ENCODE measurements around the gene CAGE1. TPM values are rescaled to one million over a fixed set of nuclear protein-coding genes. Genes with fewer than 3 reads are reported as not detected.

The CAGE1 gene
- total and polyA plus RNA-seq, 2 donors (not counting 3 experiments of a cell fraction or from before 2014, with no cell fraction given), result not detected

GRCh38 chr6:7373739-7374138 is 15.8 kb downstream of the CAGE1 start:
- FAIRE-seq (no peak), DNase-seq (ENCODE audit: low read depth, low spot score) (no peak)
- peaks cover 0 to 2% of the 10 kb centered on the region in 2 experiments for H3K27me3 ChIP-seq (ENCODE audit: control insufficient read depth in 2 of 2, insufficient read depth in 2 of 2, low read length in 2 of 2)
- POLR2A ChIA-PET, result interaction anchor here (0.7 kb wide), 1 partner anchor 55 kb away, joined by 4 read pairs; no protein-coding TSS in a partner anchor
- H4K20me1 ChIP-seq (replicated peaks; ENCODE audit: control insufficient read depth, extremely low read depth, insufficient read depth, low read length), result no peaks in the 10 kb centered on the region
- BruUV-seq (replicated peaks), result no TSS peak
- no peak overlapping the region for H3K4me2 ChIP-seq (ENCODE audit: insufficient read depth, low read length)
- no peak overlapping the region for H2AFZ ChIP-seq (ENCODE audit: low read depth, low read length)
- no peaks in the 10 kb centered on the region for H3K9me1 ChIP-seq (replicated peaks; ENCODE audit: control insufficient read depth, extremely low read depth, insufficient read depth, low read length)
- intact Hi-C loops (cut with micrococcal nuclease) (no loop called here), dilution Hi-C loops (cut with MboI; ENCODE audit: extremely low pct_ligation_motif_present, low sequenced_read_pairs) (no loop called here)
- no peak overlapping the region for H3K4me3 ChIP-seq (replicated peaks in 1 of 3; ENCODE audit: insufficient read depth in 1 of 3, low read depth in 1 of 3, low read length in 3 of 3)
- H3K4me1 ChIP-seq (ENCODE audit: control insufficient read depth, extremely low read depth, insufficient read depth, low read length), result no peaks in the 10 kb centered on the region
- CTCF ChIA-PET, result interaction anchor here (1.1 kb wide), 1 partner anchor 16 kb away, joined by 4 read pairs; the partner anchor contains the start of genes CAGE1 and RIOK1
- no peaks in the 10 kb centered on the region for H3K9me3 ChIP-seq (replicated peaks; ENCODE audit: control insufficient read depth, insufficient read depth, low read length)
- H3K9ac ChIP-seq (replicated peaks; ENCODE audit: extremely low read depth, insufficient read depth, low read length), result no peak overlapping the region
- no peaks in the 10 kb centered on the region for H3K79me2 ChIP-seq (ENCODE audit: control insufficient read depth, insufficient read depth, low read length)
- no peaks in the 10 kb centered on the region for H3K36me3 ChIP-seq (ENCODE audit: control insufficient read depth in 2 of 2, extremely low read depth in 1 of 2, insufficient read depth in 2 of 2, low read length in 2 of 2)
- H3K27ac ChIP-seq (ENCODE audit: insufficient read depth, low read depth, low read length), result no peak overlapping the region
- TF ChIP-seq MAX (IDR thresholded peaks at IDR 0.05; ENCODE audit: insufficient read depth, insufficient read length) (no peak), POLR2A (IDR thresholded peaks at IDR 0.05; ENCODE audit: low read depth, low read length) (no peak), POLR2AphosphoS5 (IDR thresholded peaks at IDR 0.05; ENCODE audit: insufficient read depth, low read depth, low read length) (no peak), GATA2 (IDR thresholded peaks at IDR 0.05; ENCODE audit: insufficient read depth, insufficient read length, low read depth, low read length) (no peak), FOS (IDR thresholded peaks at IDR 0.05; ENCODE audit: borderline replicate concordance, insufficient read depth, low read length) (no peak), EZH2 (IDR thresholded peaks at IDR 0.05; ENCODE audit: borderline replicate concordance, low read depth, low read length, severe bottlenecking) (no peak), JUN (IDR thresholded peaks at IDR 0.05; ENCODE audit: borderline replicate concordance, insufficient read depth, insufficient read length, low read depth) (no peak), CTCF (IDR thresholded peaks at IDR 0.05; ENCODE audit: extremely low read depth in 1 of 2, insufficient read depth in 1 of 2, low read depth in 1 of 2, low read length in 2 of 2) (no peak), MYC (IDR thresholded peaks at IDR 0.05; ENCODE audit: low read depth, low read length) (no peak)

Measured in endothelial cell of umbilical vein (primary cell).